ENCODE results near the gene SYT17. TPM values are rescaled to one million over a fixed set of nuclear protein-coding genes. Genes with fewer than 3 reads are reported as not detected.

The SYT17 gene
- total RNA-seq, 2 donors from 2014 or later = 0.22 to 1.8 TPM

DNA sequence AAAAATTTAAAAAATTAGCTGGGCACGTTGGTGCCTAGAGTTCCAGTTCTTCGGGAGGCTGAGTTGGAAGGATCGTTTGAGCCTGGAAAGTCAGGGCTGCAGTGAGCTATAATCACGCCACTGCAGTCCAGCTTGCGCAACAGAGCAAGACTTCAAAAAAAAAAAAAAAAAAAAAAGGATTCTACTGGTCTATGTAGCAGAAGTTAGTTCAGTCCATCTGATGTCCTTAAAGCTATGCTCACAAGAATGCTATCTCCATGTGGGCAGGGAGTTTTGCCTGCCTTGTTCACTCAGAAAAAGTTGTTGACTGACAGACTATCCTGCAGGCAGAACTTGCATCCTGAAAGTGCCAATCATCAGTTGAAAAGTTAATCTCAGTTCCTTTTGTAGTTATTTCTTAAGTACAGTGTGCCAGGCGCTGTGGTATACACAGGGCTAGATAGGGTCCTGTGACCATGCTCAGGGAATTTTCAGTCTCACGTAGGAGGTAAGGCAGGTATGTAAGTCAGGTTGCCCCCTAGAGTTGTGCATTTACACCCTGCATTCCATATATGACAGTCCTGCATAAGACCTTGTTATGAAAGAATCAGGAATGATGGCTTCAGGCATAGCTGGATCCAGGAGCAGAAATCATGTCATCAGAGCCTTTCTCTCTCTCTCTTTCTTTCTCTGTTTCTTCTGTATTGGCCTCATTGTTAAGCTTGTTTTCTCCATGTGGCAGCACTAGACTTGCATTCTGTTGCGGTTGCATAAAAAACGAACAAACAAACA, 7.6 kb downstream of the SYT17 start:
- TF ChIP-seq, protein P1, sequence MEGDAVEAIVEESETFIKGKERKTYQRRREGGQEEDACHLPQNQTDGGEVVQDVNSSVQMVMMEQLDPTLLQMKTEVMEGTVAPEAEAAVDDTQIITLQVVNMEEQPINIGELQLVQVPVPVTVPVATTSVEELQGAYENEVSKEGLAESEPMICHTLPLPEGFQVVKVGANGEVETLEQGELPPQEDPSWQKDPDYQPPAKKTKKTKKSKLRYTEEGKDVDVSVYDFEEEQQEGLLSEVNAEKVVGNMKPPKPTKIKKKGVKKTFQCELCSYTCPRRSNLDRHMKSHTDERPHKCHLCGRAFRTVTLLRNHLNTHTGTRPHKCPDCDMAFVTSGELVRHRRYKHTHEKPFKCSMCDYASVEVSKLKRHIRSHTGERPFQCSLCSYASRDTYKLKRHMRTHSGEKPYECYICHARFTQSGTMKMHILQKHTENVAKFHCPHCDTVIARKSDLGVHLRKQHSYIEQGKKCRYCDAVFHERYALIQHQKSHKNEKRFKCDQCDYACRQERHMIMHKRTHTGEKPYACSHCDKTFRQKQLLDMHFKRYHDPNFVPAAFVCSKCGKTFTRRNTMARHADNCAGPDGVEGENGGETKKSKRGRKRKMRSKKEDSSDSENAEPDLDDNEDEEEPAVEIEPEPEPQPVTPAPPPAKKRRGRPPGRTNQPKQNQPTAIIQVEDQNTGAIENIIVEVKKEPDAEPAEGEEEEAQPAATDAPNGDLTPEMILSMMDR (IDR thresholded peaks at IDR 0.05) = no peak
- H3K4me3 ChIP-seq = no peak overlapping the region
- no peak overlapping the region for H3K27ac ChIP-seq
- H3K4me1 ChIP-seq = no peaks in the 10 kb centered on the region
- no peak for DNase-seq (ENCODE audit: low spot score)
- no peaks in the 10 kb centered on the region for H3K9me3 ChIP-seq
- H3K27me3 ChIP-seq = no peaks in the 10 kb centered on the region
- H3K36me3 ChIP-seq = no peaks in the 10 kb centered on the region

DNA sequence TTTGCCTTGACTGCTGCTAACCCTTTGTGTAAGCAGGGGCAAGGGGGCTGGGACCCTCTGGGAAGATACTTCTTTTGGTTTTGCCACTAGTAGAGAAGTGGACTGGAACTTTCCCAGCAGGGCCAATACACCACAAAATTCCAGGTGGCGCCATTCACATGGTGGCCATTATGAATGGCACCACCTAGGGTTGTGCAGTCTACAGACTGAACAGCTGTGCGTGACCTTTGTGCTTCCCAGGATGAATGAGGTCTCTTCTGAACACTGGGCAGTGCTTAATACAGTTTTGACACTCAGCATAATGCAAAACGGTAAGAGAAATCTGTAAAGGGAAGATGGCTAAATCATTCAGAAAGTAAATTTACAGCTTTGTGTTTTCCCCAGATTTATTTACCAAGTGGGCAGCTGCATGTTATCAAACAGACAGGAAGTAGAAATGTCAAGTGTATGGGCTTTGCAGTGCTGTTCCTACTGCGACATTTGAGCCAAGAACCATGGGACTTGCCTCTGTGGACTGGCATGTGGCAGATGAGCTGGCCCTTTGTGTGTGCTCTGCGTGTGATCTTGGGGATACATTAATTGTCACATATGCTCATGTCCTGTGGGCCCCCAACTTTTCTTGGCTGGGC, 9.2 kb downstream of the SYT17 start:
- TF ChIP-seq, protein P1 (IDR thresholded peaks at IDR 0.05) = no peak
- H3K4me3 ChIP-seq = no peak overlapping the region
- H3K27ac ChIP-seq = no peak overlapping the region
- no peak for DNase-seq (ENCODE audit: low spot score)
- H3K4me1 ChIP-seq = no peaks in the 10 kb centered on the region
- H3K36me3 ChIP-seq = no peaks in the 10 kb centered on the region
- no peaks in the 10 kb centered on the region for H3K9me3 ChIP-seq
- no peaks in the 10 kb centered on the region for H3K27me3 ChIP-seq

DNA sequence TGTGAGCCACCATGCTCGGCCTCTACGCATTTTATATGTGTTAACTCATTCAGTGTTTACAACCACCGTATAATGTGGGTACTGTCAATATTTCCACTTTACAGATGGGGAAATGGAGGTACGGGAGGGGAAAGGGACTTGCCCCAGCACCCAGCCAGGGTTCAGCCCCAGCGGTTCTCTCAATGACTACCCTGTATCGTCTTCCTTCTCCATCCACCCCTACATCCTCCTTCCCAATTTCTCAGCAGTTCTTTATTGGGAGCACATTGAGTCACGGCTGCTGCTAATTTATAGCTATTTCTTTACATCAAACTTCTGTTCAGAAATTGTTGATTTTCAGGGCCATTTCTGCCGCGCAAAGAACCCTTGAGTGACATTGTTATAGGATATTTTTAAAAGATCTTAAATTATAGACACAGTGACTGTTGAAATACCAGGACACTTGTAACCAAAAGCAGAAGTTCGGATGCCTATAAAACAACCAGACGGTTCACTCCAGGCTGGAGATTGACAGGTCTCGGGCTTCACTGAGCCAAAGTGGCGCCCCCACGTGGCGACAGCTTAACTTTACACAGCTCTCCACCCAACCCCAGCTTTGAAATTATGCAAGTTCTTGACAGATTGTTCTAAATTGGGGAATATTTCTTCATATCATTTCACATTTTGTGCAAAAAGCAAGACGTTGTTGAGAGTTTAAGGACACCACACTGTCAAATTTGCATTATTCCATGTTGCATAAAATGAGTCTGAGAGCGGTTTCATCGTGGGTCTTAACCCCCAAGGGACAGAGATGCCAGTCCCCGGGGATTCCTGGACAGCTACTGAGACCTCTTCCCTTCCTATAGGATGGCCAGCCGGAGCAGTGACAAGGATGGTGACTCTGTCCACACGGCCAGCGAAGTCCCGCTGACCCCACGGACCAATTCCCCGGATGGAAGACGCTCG, 11.8 kb downstream of the SYT17 start:
- Histone ChIP-seq H3K36me3 (no peaks in the 10 kb centered on the region), H3K27ac (no peak overlapping the region), H3K9me3 (no peaks in the 10 kb centered on the region), H3K27me3 (no peaks in the 10 kb centered on the region), H3K4me3 (no peak overlapping the region), H3K4me1 (no peaks in the 10 kb centered on the region)
- DNase-seq (ENCODE audit: low spot score) = peak; percentile 78
- TF ChIP-seq, protein P1 (IDR thresholded peaks at IDR 0.05) = peak in 1 of 2 donors; percentile 71

DNA sequence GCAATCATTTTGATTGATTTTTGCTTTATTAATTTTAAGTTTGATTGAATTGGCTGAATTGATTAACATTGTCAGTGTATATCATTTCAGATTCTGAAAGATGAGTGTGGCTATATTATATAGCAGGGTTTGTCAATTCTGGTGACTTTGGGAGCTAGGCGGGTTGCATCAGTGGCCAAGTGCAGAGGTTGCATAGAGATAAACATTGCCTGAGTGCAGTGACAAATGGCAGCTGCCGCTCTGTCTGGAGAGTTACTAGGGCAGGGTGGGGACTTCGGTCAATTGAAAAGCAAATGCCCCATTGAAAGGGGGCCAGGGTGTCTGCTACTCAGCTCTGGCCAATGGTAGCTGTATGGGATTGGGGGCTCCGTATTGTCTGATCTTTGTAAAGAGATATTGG, 12.7 kb downstream of the SYT17 start:
- TF ChIP-seq, protein P1 (IDR thresholded peaks at IDR 0.05) = no peak
- no peak overlapping the region for H3K4me3 ChIP-seq
- H3K27me3 ChIP-seq = no peaks in the 10 kb centered on the region
- no peak for DNase-seq (ENCODE audit: low spot score)
- H3K27ac ChIP-seq = no peak overlapping the region
- H3K9me3 ChIP-seq = no peaks in the 10 kb centered on the region
- no peaks in the 10 kb centered on the region for H3K4me1 ChIP-seq
- H3K36me3 ChIP-seq = no peaks in the 10 kb centered on the region

DNA sequence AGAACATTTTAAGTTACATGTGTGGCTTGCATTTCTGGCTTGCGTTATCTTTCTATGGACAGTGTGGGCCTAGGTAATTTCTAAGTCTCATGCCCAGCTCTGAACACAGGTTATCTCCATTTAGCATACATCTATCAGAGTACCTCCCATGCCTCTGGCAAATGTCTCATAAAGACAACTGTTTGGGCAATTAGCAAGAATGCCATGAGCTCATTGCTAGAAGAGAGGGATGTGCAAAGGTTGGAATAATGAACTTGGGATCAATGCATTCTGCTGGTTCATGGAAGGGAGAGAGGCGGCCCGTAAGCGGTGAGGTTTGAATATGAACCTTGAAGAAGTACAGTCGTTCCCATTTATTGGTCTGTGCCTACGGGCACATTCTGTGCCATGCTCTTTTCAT, 14.4 kb downstream of the SYT17 start:
- Histone ChIP-seq H3K4me1 (no peaks in the 10 kb centered on the region), H3K4me3 (no peak overlapping the region), H3K27me3 (no peaks in the 10 kb centered on the region), H3K9me3 (no peaks in the 10 kb centered on the region), H3K27ac (no peak overlapping the region), H3K36me3 (no peaks in the 10 kb centered on the region)
- TF ChIP-seq, protein P1 (IDR thresholded peaks at IDR 0.05) = no peak
- no peak for DNase-seq (ENCODE audit: low spot score)

Data from right atrium auricular region (tissue), 2 donors.